Keratinocyte (primary cell): ENCODE measurements around the gene TXLNB. TPM values are rescaled to one million over a fixed set of nuclear protein-coding genes. Genes with fewer than 3 reads are reported as not detected.

Source experiments
- DNase-seq: peaks from one replicate; pipeline ENCODE4 v3.0.0-alpha.2; 2011; ENCODE audit warnings: low read depth, missing footprints, low spot score
- FAIRE-seq: peaks from 2 replicates; lab custom pipeline; 2011; peaks lifted over from hg19 to GRCh38; lab: Jason Lieb, UNC
- H2AFZ ChIP-seq: 2 replicates; pipeline ENCODE4 v1.6.0; 2012; ENCODE audit warnings: low read length, control low read depth, inconsistent platforms; ENCODE audit not compliant: control insufficient read depth
- H3K27ac ChIP-seq: 2 replicates; pipeline ENCODE4 v1.5.1; 2011; ENCODE audit warnings: low read length; ENCODE audit not compliant: control insufficient read depth, insufficient read depth
- H3K27me3 ChIP-seq: 3 replicates; pipeline ENCODE4 v1.6.0; 2011; ENCODE audit warnings: low read length; ENCODE audit not compliant: control insufficient read depth, insufficient read depth; ENCODE audit errors: extremely low read depth
- H3K36me3 ChIP-seq, 2 experiments: 2 replicates in 1 of 2; 3 replicates in 1 of 2; pipeline ENCODE4 v1.5.1; 2011; ENCODE audit warnings: low read length in 2 of 2, mild to moderate bottlenecking in 1 of 2; ENCODE audit not compliant: control insufficient read depth in 2 of 2, insufficient read depth in 2 of 2; ENCODE audit errors: extremely low read depth in 1 of 2
- H3K4me1 ChIP-seq: 3 replicates; pipeline ENCODE4 v1.5.1; 2011; ENCODE audit warnings: low read length; ENCODE audit not compliant: control insufficient read depth, insufficient read depth; ENCODE audit errors: extremely low read depth
- H3K4me2 ChIP-seq: 3 replicates; pipeline ENCODE4 v1.6.0; 2011; ENCODE audit warnings: low read depth, low read length; ENCODE audit not compliant: control insufficient read depth, insufficient read depth; ENCODE audit errors: extremely low read depth
- H3K4me3 ChIP-seq, 3 experiments: fragments of 200-600 bp in 1 of 3; sonication (generic) in 1 of 3; 2 replicates in 2 of 3; 3 replicates in 1 of 3; pipeline ENCODE4 v1.5.1; 2011 to 2016; ENCODE audit warnings: low read length in 3 of 3, mild to moderate bottlenecking in 3 of 3, control low read depth in 2 of 3, inconsistent platforms in 1 of 3, low read depth in 1 of 3, mixed read lengths in 1 of 3, mixed run types in 1 of 3, moderate library complexity in 1 of 3; ENCODE audit not compliant: control insufficient read depth in 2 of 3, insufficient read depth in 2 of 3; ENCODE audit errors: extremely low read depth in 1 of 3
- H3K79me2 ChIP-seq: 2 replicates; pipeline ENCODE4 v1.6.0; 2012; ENCODE audit warnings: low read length; ENCODE audit not compliant: control insufficient read depth, insufficient read depth
- H3K9ac ChIP-seq: 3 replicates; pipeline ENCODE4 v1.6.0; 2011; ENCODE audit warnings: low read length; ENCODE audit not compliant: control insufficient read depth, insufficient read depth; ENCODE audit errors: extremely low read depth
- H3K9me1 ChIP-seq: 3 replicates; pipeline ENCODE4 v1.6.0; 2011; ENCODE audit warnings: low read length; ENCODE audit not compliant: control insufficient read depth, insufficient read depth; ENCODE audit errors: extremely low read depth
- H3K9me3 ChIP-seq: 2 replicates; pipeline ENCODE4 v1.5.1; 2012; ENCODE audit warnings: low read depth, low read length; ENCODE audit not compliant: control insufficient read depth
- H4K20me1 ChIP-seq: 3 replicates; pipeline ENCODE4 v1.6.0; 2011; ENCODE audit warnings: low read length; ENCODE audit not compliant: control insufficient read depth, insufficient read depth; ENCODE audit errors: extremely low read depth
- CTCF ChIP-seq, 3 experiments: IDR thresholded peaks in 1 of 3; conservative IDR thresholded peaks in 1 of 3; optimal IDR thresholded peaks in 1 of 3; 2 replicates in 2 of 3; 3 replicates in 1 of 3; pipeline versions ENCODE3 to v1.5.1; 2011; ENCODE audit warnings: low read length in 3 of 3, mild to moderate bottlenecking in 3 of 3, moderate library complexity in 2 of 3, control low read depth in 1 of 3, inconsistent platforms in 1 of 3; ENCODE audit not compliant: insufficient read depth in 2 of 3; ENCODE audit errors: extremely low read depth in 1 of 3
- EZH2 ChIP-seq: IDR thresholded peaks from one replicate; pipeline ENCODE4 v1.6.1; 2012; ENCODE audit warnings: inconsistent platforms, mild to moderate bottlenecking, low read length, moderate library complexity
- dilution Hi-C: fragments of 300-500 bp; cut with MboI; formaldehyde crosslinking; loops from one replicate; pipeline ENCODE4 v1.7.0; 2020; ENCODE audit warnings: low sequenced_read_pairs; ENCODE audit not compliant: extremely low pct_ligation_motif_present
- polyA plus RNA-seq, 5 experiments: library from polyadenylated mRNA; depleted of rRNA in 3 of 5; stranded (reverse) in 3 of 5; stranded (forward) in 1 of 5; unstranded in 1 of 5; fragments of >200 nt; gene quantifications; 1 replicate in 1 of 5; 2 replicates in 3 of 5; 3 replicates in 1 of 5; pipeline versions ENCODE4 v1.2.1 to v1.2.3, GENCODE V29; 2011 to 2012; ENCODE audit warnings: missing spikeins in 2 of 5, low read depth in 1 of 5, low replicate concordance in 1 of 5

TXLNB gene
- polyA plus RNA-seq, 1 donor (not counting 4 experiments of a cell fraction or from before 2014, with no cell fraction given), result 0.03 TPM

DNA sequence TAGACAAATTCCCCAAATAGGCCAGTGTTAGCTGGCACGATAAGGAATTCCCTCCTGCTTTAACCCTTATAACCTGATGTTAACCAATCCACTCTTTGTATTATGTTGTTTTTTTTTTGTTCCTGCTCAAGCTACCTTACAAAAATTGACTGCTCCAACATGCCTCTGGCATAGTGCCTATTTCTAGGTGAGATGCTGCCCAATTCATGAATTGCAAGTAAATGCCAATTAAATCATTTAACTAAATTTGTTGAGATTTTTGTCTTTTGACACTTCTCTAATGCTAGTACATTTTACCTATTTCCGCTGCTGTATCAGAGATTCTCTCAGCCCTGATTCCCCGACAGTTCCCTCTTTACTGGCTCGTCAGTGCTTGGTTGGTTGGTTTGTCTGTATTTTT, 90.4 kb downstream of the TXLNB start:
- Histone ChIP-seq H3K27me3 (no peaks in the 10 kb centered on the region), H3K9ac (no peak overlapping the region), H4K20me1 (no peaks in the 10 kb centered on the region), H3K27ac (no peak overlapping the region), H2AFZ (no peak overlapping the region), H3K4me2 (no peak overlapping the region), H3K9me1 (no peaks in the 10 kb centered on the region), H3K4me3 (no peak overlapping the region), H3K4me1 (peaks cover 6% of the 10 kb centered on the region), H3K79me2 (no peaks in the 10 kb centered on the region), H3K36me3 (no peaks in the 10 kb centered on the region), H3K9me3 (no peaks in the 10 kb centered on the region)
- FAIRE-seq (no peak), DNase-seq (no peak)
- dilution Hi-C loops, result no loop called here
- no peak for TF ChIP-seq EZH2
- TF ChIP-seq CTCF (optimal IDR thresholded peaks at IDR 0.05 in 1 of 3, IDR thresholded peaks at IDR 0.05 in 1 of 3, conservative IDR thresholded peaks at IDR 0.05 in 1 of 3; ENCODE audit: extremely low read depth in 1 of 3, insufficient read depth in 2 of 3, low read length in 3 of 3), result no peak

DNA sequence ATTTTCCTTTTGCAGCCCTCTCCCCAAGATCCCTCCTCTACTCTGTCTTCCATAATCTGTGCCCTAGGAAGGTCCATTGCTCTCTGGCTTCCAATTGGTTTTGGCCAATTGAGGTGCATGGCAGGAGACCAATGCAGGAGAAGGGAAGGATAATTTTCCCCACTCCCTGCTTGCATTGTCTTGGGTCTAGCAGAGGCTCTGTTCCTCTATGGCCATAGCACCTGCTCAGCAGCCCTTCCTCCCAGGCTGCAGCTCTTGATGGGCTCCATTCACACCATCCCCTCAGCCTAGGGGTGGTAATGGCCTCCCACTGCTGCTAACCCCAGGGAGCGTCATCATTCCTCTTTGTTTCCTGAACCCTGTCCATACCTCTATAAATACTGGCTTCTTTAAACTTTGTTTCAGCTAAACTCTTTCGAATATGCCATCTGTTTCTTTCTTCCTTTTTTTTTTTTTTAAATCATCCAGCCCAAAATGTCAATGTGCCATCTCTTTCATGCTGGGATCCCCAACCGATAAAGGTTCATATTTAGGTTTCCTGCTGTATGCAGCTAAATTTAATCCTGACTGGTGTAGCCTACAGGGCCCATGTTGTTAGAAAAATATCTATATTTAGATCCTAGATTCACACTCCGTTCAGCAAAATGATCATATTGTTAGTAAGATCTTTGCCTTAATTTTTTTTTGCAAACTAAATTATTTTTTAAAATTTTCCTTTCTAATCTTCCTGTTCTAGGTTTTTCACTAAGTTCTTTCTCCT, 93.1 kb downstream of the TXLNB start:
- no peaks in the 10 kb centered on the region for H3K9me1 ChIP-seq
- no peaks in the 10 kb centered on the region for H3K9me3 ChIP-seq
- no peak overlapping the region for H3K4me3 ChIP-seq
- TF ChIP-seq CTCF (optimal IDR thresholded peaks at IDR 0.05 in 1 of 3, IDR thresholded peaks at IDR 0.05 in 1 of 3, conservative IDR thresholded peaks at IDR 0.05 in 1 of 3; ENCODE audit: extremely low read depth in 1 of 3, insufficient read depth in 2 of 3, low read length in 3 of 3), result no peak
- dilution Hi-C loops, result no loop called here
- no peaks in the 10 kb centered on the region for H3K36me3 ChIP-seq
- H3K4me2 ChIP-seq, result no peak overlapping the region
- peaks cover 20% of the 10 kb centered on the region for H3K4me1 ChIP-seq
- DNase-seq (no peak), FAIRE-seq (no peak)
- H2AFZ ChIP-seq, result peak overlapping the region; percentile 20
- no peak overlapping the region for H3K27ac ChIP-seq
- H3K9ac ChIP-seq, result no peak overlapping the region
- H3K79me2 ChIP-seq, result no peaks in the 10 kb centered on the region
- H4K20me1 ChIP-seq, result no peaks in the 10 kb centered on the region
- no peaks in the 10 kb centered on the region for H3K27me3 ChIP-seq
